Astrocyte (in vitro differentiated cells and primary cell): ENCODE data around the gene RRM1. TPM values are rescaled to one million over a fixed set of nuclear protein-coding genes. Genes with fewer than 3 reads are reported as not detected.

Source experiments
- DNase-seq: peaks from one replicate; pipeline ENCODE4 v3.0.0-alpha.2; 2010; ENCODE audit warnings: low read depth
- FAIRE-seq: peaks from 2 replicates; lab custom pipeline; 2011; peaks lifted over from hg19 to GRCh38; lab: Jason Lieb, UNC
- H2AFZ ChIP-seq: 2 replicates; pipeline ENCODE4 v1.6.0; 2012; ENCODE audit warnings: low read depth, low read length, inconsistent platforms
- H3K27ac ChIP-seq: 2 replicates; pipeline ENCODE4 v1.5.1; 2011; ENCODE audit warnings: low read depth, low read length, inconsistent platforms
- H3K27me3 ChIP-seq: 2 replicates; pipeline ENCODE4 v1.6.0; 2011; ENCODE audit warnings: low read length, inconsistent platforms; ENCODE audit not compliant: insufficient read depth
- H3K36me3 ChIP-seq: 2 replicates; pipeline ENCODE4 v1.5.1; 2011; ENCODE audit warnings: low read length, inconsistent platforms; ENCODE audit not compliant: insufficient read depth
- H3K4me1 ChIP-seq: 2 replicates; pipeline ENCODE4 v1.5.1; 2011; ENCODE audit warnings: low read length, inconsistent platforms; ENCODE audit not compliant: insufficient read depth
- H3K4me2 ChIP-seq: 2 replicates; pipeline ENCODE4 v1.6.0; 2012; ENCODE audit warnings: low read length, inconsistent platforms
- H3K4me3 ChIP-seq: 2 replicates; pipeline ENCODE4 v1.5.1; 2011; ENCODE audit warnings: low read depth, mild to moderate bottlenecking, low read length, inconsistent platforms; ENCODE audit not compliant: insufficient read depth
- H3K79me2 ChIP-seq: 2 replicates; pipeline ENCODE4 v1.6.0; 2012; ENCODE audit warnings: mild to moderate bottlenecking, low read length, inconsistent platforms; ENCODE audit not compliant: insufficient read depth
- H3K9ac ChIP-seq: 2 replicates; pipeline ENCODE4 v1.6.0; 2012; ENCODE audit warnings: mild to moderate bottlenecking, low read length, inconsistent platforms
- H3K9me3 ChIP-seq: 2 replicates; pipeline ENCODE4 v1.5.1; 2012; ENCODE audit warnings: low read depth, mild to moderate bottlenecking, low read length, inconsistent platforms; ENCODE audit not compliant: insufficient read depth
- H4K20me1 ChIP-seq: 2 replicates; pipeline ENCODE4 v1.6.0; 2012; ENCODE audit warnings: low read length, inconsistent platforms; ENCODE audit not compliant: insufficient read depth
- H3K27ac Mint-ChIP-seq: one replicate; pipeline ENCODE4 v1.8.0; 2021; ENCODE audit warnings: mild to moderate bottlenecking, mixed read lengths; ENCODE audit not compliant: unreplicated experiment
- H3K27me3 Mint-ChIP-seq: one replicate; pipeline ENCODE4 v1.8.0; 2021; ENCODE audit warnings: low read depth, mixed read lengths; ENCODE audit not compliant: unreplicated experiment
- H3K36me3 Mint-ChIP-seq: one replicate; pipeline ENCODE4 v1.8.0; 2021; ENCODE audit warnings: low read depth, mixed read lengths; ENCODE audit not compliant: unreplicated experiment
- H3K4me1 Mint-ChIP-seq: one replicate; pipeline ENCODE4 v1.8.0; 2021; ENCODE audit warnings: low read depth, mixed read lengths; ENCODE audit not compliant: unreplicated experiment
- H3K4me3 Mint-ChIP-seq: one replicate; pipeline ENCODE4 v1.8.0; 2021; ENCODE audit warnings: mild to moderate bottlenecking, moderate library complexity, mixed read lengths; ENCODE audit not compliant: unreplicated experiment
- H3K9me3 Mint-ChIP-seq: one replicate; pipeline ENCODE4 v1.8.0; 2021; ENCODE audit warnings: mild to moderate bottlenecking, mixed read lengths; ENCODE audit not compliant: unreplicated experiment
- CTCF ChIP-seq: IDR thresholded peaks from 2 replicates; pipeline ENCODE4 v1.5.1; 2011; ENCODE audit warnings: low read depth, mild to moderate bottlenecking, inconsistent platforms, low read length, moderate library complexity; ENCODE audit not compliant: insufficient read depth
- EZH2 ChIP-seq: IDR thresholded peaks from 2 replicates; pipeline ENCODE4 v1.6.1; 2012; ENCODE audit warnings: mild to moderate bottlenecking, low read length, inconsistent platforms; ENCODE audit not compliant: insufficient read depth
- total RNA-seq: library from RNA; stranded (reverse); gene quantifications from 2 replicates; pipeline ENCODE4 v1.2.1, GENCODE V29; 2021

Gene RRM1
- total RNA-seq, 1 donor from 2014 or later: 26.2 TPM

GRCh38 chr11:4068962-4069361 lies 25.6 kb upstream of the RRM1 start:
- no peaks in the 10 kb centered on the region for H3K27me3 Mint-ChIP-seq

GRCh38 chr11:4071325-4071724 lies 23.3 kb upstream of the RRM1 start:
- no peaks in the 10 kb centered on the region for H4K20me1 ChIP-seq
- H3K4me3 ChIP-seq: no peak overlapping the region
- no peaks in the 10 kb centered on the region for H3K36me3 ChIP-seq
- peaks cover 3% of the 10 kb centered on the region for H3K36me3 Mint-ChIP-seq
- TF ChIP-seq EZH2 (no peak), CTCF (no peak)
- no peaks in the 10 kb centered on the region for H3K79me2 ChIP-seq
- no peaks in the 10 kb centered on the region for H3K9me3 ChIP-seq
- H3K4me3 Mint-ChIP-seq: no peak overlapping the region
- H3K27ac Mint-ChIP-seq: no peak overlapping the region
- FAIRE-seq: no peak
- H3K4me2 ChIP-seq: no peak overlapping the region
- no peak overlapping the region for H3K27ac ChIP-seq
- no peak overlapping the region for H3K9ac ChIP-seq
- peaks cover 6% of the 10 kb centered on the region for H3K4me1 ChIP-seq
- no peaks in the 10 kb centered on the region for H3K27me3 Mint-ChIP-seq
- H3K4me1 Mint-ChIP-seq: peaks cover 19% of the 10 kb centered on the region
- no peaks in the 10 kb centered on the region for H3K27me3 ChIP-seq
- H2AFZ ChIP-seq: no peak overlapping the region
- no peak for DNase-seq
- H3K9me3 Mint-ChIP-seq: no peaks in the 10 kb centered on the region

More at GRCh38 chr11:4068962-4069361, 25.6 kb upstream of the RRM1 start:
- H3K4me2 ChIP-seq: no peak overlapping the region
- H3K4me1 ChIP-seq: peaks cover 5% of the 10 kb centered on the region
- no peaks in the 10 kb centered on the region for H3K9me3 ChIP-seq
- FAIRE-seq: no peak
- Mint-ChIP-seq H3K27ac (no peak overlapping the region), H3K9me3 (no peaks in the 10 kb centered on the region), H3K36me3 (peaks cover 3% of the 10 kb centered on the region), H3K4me3 (no peak overlapping the region), H3K4me1 (peaks cover 22% of the 10 kb centered on the region)
- H3K27ac ChIP-seq: no peak overlapping the region
- H3K36me3 ChIP-seq: no peaks in the 10 kb centered on the region
- DNase-seq: peak; percentile 15
- H2AFZ ChIP-seq: no peak overlapping the region
- H4K20me1 ChIP-seq: no peaks in the 10 kb centered on the region
- no peaks in the 10 kb centered on the region for H3K27me3 ChIP-seq
- H3K4me3 ChIP-seq: no peak overlapping the region
- H3K79me2 ChIP-seq: no peaks in the 10 kb centered on the region
- TF ChIP-seq CTCF: no peak
- TF ChIP-seq EZH2: no peak
- no peak overlapping the region for H3K9ac ChIP-seq

- Mint-ChIP-seq H3K27ac (no peak overlapping the region), H3K27me3 (no peaks in the 10 kb centered on the region), H3K4me3 (no peak overlapping the region), H3K9me3 (no peaks in the 10 kb centered on the region), H3K36me3 (peaks cover 3% of the 10 kb centered on the region), H3K4me1 (peaks cover 19% of the 10 kb centered on the region)
- H3K4me1 ChIP-seq: peaks cover 6% of the 10 kb centered on the region
- no peaks in the 10 kb centered on the region for H3K9me3 ChIP-seq
- no peak overlapping the region for H3K27ac ChIP-seq
- FAIRE-seq: no peak
- H3K79me2 ChIP-seq: no peaks in the 10 kb centered on the region
- no peaks in the 10 kb centered on the region for H4K20me1 ChIP-seq
- no peak for TF ChIP-seq CTCF
- TF ChIP-seq EZH2: no peak
- no peaks in the 10 kb centered on the region for H3K27me3 ChIP-seq
- H2AFZ ChIP-seq: no peak overlapping the region
- H3K4me3 ChIP-seq: no peak overlapping the region
- no peak overlapping the region for H3K4me2 ChIP-seq
- H3K9ac ChIP-seq: no peak overlapping the region
- DNase-seq: no peak
- no peaks in the 10 kb centered on the region for H3K36me3 ChIP-seq
These were observed 22.7 kb upstream of the RRM1 start for GRCh38 chr11:4071914-4072313.
